ENCODE data around the gene TEC. TPM values are rescaled to one million over a fixed set of nuclear protein-coding genes. Genes with fewer than 3 reads are reported as not detected.

The TEC gene
- total and polyA plus RNA-seq, 2 experiments from 2014 or later: 2.9 to 3.0 TPM

DNA sequence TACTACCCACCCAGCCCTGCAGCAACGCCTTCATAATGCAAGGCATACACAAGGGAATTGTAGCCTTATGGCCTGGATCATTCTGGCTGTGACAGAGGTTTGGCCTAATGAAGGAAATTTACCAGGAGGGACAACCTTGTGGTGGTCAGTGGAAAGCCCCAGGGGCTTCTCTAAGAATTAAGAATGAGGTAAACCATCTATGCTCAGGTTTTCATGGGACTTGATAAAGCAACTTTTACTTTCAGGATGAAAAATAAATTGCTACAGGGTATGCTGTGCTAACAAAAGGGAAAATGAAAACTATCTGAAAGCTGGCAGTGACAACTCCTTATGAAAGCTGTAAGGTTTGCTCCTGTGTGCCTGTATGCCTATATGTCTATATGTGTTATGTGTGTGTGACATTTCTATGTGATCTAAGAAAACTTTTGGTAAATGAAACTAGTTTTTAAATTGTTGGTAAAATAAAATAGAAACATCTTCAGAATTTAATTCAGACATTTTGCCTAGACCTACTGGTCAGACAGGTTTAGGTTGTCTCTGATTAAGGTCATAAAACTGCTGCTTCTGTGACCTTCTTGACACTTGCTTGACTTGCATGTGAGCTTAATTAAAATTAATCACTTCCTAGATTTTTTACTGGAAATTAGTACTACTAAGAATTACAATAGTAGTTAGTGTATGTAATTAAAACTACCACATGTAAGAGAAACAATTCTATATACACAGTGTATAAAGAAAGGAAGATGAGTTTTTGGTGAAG lies 115.7 kb downstream of the TEC start:
- TF ChIP-seq, protein P1, sequence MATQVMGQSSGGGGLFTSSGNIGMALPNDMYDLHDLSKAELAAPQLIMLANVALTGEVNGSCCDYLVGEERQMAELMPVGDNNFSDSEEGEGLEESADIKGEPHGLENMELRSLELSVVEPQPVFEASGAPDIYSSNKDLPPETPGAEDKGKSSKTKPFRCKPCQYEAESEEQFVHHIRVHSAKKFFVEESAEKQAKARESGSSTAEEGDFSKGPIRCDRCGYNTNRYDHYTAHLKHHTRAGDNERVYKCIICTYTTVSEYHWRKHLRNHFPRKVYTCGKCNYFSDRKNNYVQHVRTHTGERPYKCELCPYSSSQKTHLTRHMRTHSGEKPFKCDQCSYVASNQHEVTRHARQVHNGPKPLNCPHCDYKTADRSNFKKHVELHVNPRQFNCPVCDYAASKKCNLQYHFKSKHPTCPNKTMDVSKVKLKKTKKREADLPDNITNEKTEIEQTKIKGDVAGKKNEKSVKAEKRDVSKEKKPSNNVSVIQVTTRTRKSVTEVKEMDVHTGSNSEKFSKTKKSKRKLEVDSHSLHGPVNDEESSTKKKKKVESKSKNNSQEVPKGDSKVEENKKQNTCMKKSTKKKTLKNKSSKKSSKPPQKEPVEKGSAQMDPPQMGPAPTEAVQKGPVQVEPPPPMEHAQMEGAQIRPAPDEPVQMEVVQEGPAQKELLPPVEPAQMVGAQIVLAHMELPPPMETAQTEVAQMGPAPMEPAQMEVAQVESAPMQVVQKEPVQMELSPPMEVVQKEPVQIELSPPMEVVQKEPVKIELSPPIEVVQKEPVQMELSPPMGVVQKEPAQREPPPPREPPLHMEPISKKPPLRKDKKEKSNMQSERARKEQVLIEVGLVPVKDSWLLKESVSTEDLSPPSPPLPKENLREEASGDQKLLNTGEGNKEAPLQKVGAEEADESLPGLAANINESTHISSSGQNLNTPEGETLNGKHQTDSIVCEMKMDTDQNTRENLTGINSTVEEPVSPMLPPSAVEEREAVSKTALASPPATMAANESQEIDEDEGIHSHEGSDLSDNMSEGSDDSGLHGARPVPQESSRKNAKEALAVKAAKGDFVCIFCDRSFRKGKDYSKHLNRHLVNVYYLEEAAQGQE (IDR thresholded peaks at IDR 0.05; ENCODE audit: unreplicated experiment): no peak
- TF ChIP-seq, protein P2, sequence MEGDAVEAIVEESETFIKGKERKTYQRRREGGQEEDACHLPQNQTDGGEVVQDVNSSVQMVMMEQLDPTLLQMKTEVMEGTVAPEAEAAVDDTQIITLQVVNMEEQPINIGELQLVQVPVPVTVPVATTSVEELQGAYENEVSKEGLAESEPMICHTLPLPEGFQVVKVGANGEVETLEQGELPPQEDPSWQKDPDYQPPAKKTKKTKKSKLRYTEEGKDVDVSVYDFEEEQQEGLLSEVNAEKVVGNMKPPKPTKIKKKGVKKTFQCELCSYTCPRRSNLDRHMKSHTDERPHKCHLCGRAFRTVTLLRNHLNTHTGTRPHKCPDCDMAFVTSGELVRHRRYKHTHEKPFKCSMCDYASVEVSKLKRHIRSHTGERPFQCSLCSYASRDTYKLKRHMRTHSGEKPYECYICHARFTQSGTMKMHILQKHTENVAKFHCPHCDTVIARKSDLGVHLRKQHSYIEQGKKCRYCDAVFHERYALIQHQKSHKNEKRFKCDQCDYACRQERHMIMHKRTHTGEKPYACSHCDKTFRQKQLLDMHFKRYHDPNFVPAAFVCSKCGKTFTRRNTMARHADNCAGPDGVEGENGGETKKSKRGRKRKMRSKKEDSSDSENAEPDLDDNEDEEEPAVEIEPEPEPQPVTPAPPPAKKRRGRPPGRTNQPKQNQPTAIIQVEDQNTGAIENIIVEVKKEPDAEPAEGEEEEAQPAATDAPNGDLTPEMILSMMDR (conservative IDR thresholded peaks at IDR 0.05; ENCODE audit: low read depth in 2 of 2): no peak
- no peak for TF ChIP-seq NANOG (IDR thresholded peaks at IDR 0.05; ENCODE audit: borderline replicate concordance)
- Histone ChIP-seq H3K9me2 (ENCODE audit: insufficient read depth) (no peaks in the 10 kb centered on the region), H3K27ac (ENCODE audit: low read depth) (no peak overlapping the region), H3K79me2 (replicated peaks; ENCODE audit: insufficient read depth) (no peaks in the 10 kb centered on the region), H3K27me3 (ENCODE audit: insufficient read depth) (no peaks in the 10 kb centered on the region), H3K4me2 (no peak overlapping the region), H3K36me3 (ENCODE audit: insufficient read depth) (peaks cover 26% of the 10 kb centered on the region; the same call in 1 of the 2 replicates), H3F3A (replicated peaks; ENCODE audit: low read depth) (no peaks in the 10 kb centered on the region), H4K20me1 (replicated peaks; ENCODE audit: insufficient read depth) (no peaks in the 10 kb centered on the region), H2AFZ (no peak overlapping the region), H3K4me1 (ENCODE audit: insufficient read depth) (no peaks in the 10 kb centered on the region), H3K4me3 (no peak overlapping the region)
- peaks cover 3% of the 10 kb centered on the region for H3K27me3 Mint-ChIP-seq (ENCODE audit: insufficient read depth, low read depth, poor library complexity)
- no peak for DNase-seq (ENCODE audit: low spot score)
- H3K27ac Mint-ChIP-seq: no peak overlapping the region
- no peak for ATAC-seq
- peaks cover 53% of the 10 kb centered on the region for H3K36me3 Mint-ChIP-seq (ENCODE audit: low read depth)
- H3K4me1 Mint-ChIP-seq: peaks cover 8% of the 10 kb centered on the region; the same call in 2 of the 3 replicates
- H3K9me3 Mint-ChIP-seq: peaks cover 26% of the 10 kb centered on the region
- H3K4me3 Mint-ChIP-seq: no peak overlapping the region

DNA sequence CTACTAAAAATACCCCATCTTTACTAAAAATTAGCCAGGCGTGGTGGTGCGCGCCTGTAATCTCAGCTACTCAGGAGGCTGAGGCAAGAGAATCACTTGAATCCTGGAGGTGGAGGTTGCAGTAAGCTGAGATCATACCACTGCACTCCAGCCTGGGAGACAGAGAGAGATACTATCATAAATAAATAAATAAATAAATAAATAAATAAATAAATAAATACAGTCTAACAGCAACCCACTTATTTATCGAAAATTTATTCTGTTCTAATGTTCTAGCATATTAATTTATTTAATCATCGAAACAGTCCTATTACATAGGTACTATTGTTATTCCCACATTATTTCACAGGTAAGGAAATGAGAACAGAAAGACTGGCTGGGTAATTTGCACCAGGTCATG lies 117.4 kb downstream of the TEC start:
- no peak for DNase-seq (ENCODE audit: low spot score)
- H3K4me2 ChIP-seq: no peak overlapping the region
- no peak overlapping the region for H2AFZ ChIP-seq
- no peaks in the 10 kb centered on the region for H3K9me2 ChIP-seq (ENCODE audit: insufficient read depth)
- H3K9me3 Mint-ChIP-seq: peaks cover 26% of the 10 kb centered on the region
- H3K4me3 ChIP-seq: no peak overlapping the region
- peaks cover 46% of the 10 kb centered on the region for H3K36me3 Mint-ChIP-seq (ENCODE audit: low read depth)
- H4K20me1 ChIP-seq (replicated peaks; ENCODE audit: insufficient read depth): no peaks in the 10 kb centered on the region
- no peaks in the 10 kb centered on the region for H3F3A ChIP-seq (replicated peaks; ENCODE audit: low read depth)
- no peaks in the 10 kb centered on the region for H3K79me2 ChIP-seq (replicated peaks; ENCODE audit: insufficient read depth)
- H3K27ac ChIP-seq (ENCODE audit: low read depth): no peak overlapping the region
- no peaks in the 10 kb centered on the region for H3K27me3 ChIP-seq (ENCODE audit: insufficient read depth)
- no peak overlapping the region for H3K4me3 Mint-ChIP-seq
- no peaks in the 10 kb centered on the region for H3K4me1 ChIP-seq (ENCODE audit: insufficient read depth)
- no peak for ATAC-seq
- no peak overlapping the region for H3K27ac Mint-ChIP-seq
- peaks cover 26% of the 10 kb centered on the region; the same call in 1 of the 2 replicates for H3K36me3 ChIP-seq (ENCODE audit: insufficient read depth)
- peaks cover 8% of the 10 kb centered on the region; the same call in 2 of the 3 replicates for H3K4me1 Mint-ChIP-seq
- H3K27me3 Mint-ChIP-seq (ENCODE audit: insufficient read depth, low read depth, poor library complexity): peaks cover 3% of the 10 kb centered on the region
- TF ChIP-seq, protein P2 (conservative IDR thresholded peaks at IDR 0.05; ENCODE audit: low read depth in 2 of 2): no peak
- no peak for TF ChIP-seq ZNF114 (CRISPR knock-in tag; IDR thresholded peaks at IDR 0.05)
- TF ChIP-seq NANOG (IDR thresholded peaks at IDR 0.05; ENCODE audit: borderline replicate concordance): no peak
- TF ChIP-seq CREB1 (CRISPR knock-in tag; IDR thresholded peaks at IDR 0.05; ENCODE audit: low read depth): no peak
- no peak for TF ChIP-seq EZH2phosphoT487 (IDR thresholded peaks at IDR 0.05; ENCODE audit: unreplicated experiment)
- TF ChIP-seq, protein P1 (IDR thresholded peaks at IDR 0.05; ENCODE audit: unreplicated experiment): no peak
